ENCODE measurements around the gene MYO19.

Gene MYO19

DNA sequence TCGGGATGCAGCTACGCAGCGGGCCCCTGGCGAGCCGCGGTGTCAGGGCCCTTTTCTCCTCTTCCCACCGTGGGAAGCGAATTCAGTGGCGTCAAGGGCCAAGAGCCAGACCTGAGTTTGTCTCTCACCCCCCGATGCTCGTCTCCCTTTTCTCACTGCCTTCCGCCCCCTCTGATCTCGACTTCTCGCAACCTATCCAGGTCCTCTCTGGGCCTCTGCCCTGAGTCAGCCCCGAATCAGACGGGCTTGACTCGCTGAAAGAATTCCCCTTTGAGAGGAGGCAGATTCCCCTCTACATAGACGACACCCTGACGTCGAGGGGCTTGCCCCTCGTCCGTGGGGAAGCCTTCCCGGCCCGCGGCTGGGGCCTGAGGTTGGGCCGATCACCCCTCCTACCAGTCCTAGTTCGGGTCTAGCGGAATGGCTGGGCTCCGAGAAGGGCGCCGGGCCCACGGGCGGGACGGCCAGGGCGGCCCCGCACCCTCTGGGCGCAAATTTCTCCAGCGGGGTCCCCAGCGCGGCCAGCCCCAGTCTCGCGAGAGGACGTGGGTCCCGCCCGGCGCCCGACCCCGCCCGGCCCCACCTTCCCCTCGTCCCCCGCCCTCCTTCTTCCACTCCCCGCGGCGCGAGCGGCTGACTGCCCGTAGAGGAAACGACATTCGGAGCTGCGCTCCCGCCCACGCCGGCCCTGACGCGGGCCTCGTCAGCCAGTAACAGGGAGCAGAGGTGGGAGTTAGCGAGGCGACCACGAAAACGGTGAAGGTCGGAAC is 9.8 kb upstream of the MYO19 start, which contains the start of gene GGNBP2:
GGNBP2 (plus strand) TSS at position 613 of the 770 bp plus-strand sequence. CDS start 806 bp downstream, outside the sequence.
- DNase-seq (ENCODE audit: low read depth), result peak; percentile 92
- peak within 1 kb of the TSS; percentile 95 for H3K4me3 ChIP-seq (ENCODE audit: control insufficient read depth, low read depth, low read length)
- TF ChIP-seq, protein P1, sequence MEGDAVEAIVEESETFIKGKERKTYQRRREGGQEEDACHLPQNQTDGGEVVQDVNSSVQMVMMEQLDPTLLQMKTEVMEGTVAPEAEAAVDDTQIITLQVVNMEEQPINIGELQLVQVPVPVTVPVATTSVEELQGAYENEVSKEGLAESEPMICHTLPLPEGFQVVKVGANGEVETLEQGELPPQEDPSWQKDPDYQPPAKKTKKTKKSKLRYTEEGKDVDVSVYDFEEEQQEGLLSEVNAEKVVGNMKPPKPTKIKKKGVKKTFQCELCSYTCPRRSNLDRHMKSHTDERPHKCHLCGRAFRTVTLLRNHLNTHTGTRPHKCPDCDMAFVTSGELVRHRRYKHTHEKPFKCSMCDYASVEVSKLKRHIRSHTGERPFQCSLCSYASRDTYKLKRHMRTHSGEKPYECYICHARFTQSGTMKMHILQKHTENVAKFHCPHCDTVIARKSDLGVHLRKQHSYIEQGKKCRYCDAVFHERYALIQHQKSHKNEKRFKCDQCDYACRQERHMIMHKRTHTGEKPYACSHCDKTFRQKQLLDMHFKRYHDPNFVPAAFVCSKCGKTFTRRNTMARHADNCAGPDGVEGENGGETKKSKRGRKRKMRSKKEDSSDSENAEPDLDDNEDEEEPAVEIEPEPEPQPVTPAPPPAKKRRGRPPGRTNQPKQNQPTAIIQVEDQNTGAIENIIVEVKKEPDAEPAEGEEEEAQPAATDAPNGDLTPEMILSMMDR (conservative IDR thresholded peaks at IDR 0.05; ENCODE audit: control insufficient read depth, insufficient read depth, low read depth, low read length), result no peak

DNA sequence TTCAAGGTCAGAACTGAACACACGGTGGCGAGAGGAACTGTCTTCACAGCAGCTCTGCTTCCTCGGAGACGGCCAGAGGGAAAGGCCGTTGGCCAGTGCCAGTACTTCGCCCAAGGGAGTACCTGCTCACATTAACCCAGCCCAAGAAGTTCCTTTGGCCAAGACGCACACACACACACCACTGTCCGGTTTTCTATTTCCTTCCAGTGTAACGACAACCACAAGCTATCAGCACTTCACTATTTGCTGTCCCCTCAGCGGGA is 9.3 kb upstream of the MYO19 start:
- H3K4me3 ChIP-seq (ENCODE audit: control insufficient read depth, low read depth, low read length), result peak overlapping the region; percentile 95
- TF ChIP-seq, protein P1 (conservative IDR thresholded peaks at IDR 0.05; ENCODE audit: control insufficient read depth, insufficient read depth, low read depth, low read length), result peak; percentile 27
- peak; percentile 64 for DNase-seq (ENCODE audit: low read depth)

GRCh38 chr17:36542755-36543154 is 8.1 kb upstream of the MYO19 start:
- no peak for DNase-seq (ENCODE audit: low read depth)
- H3K4me3 ChIP-seq (ENCODE audit: control insufficient read depth, low read depth, low read length), result no peak overlapping the region
- TF ChIP-seq, protein P1 (conservative IDR thresholded peaks at IDR 0.05; ENCODE audit: control insufficient read depth, insufficient read depth, low read depth, low read length), result no peak

DNA sequence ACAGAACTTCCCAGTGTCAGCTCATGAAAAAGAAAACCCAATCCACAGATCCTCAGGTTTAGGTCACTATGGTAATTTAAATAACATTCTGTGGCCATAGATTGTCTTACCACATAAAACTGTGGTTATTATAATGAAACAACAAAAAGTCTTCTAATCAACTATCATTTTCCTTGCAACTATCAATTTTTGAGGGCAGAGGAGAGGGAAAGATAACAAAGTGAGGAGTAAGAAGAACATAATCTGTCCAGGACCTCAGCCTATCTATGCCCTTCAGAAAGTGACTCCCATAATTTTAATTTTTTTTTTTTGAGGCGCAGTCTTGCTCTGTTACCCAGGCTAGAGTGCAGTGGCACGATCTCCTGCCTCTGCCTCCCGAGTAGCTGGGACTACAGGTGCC is 6.0 kb upstream of the MYO19 start:
- TF ChIP-seq, protein P1 (conservative IDR thresholded peaks at IDR 0.05; ENCODE audit: control insufficient read depth, insufficient read depth, low read depth, low read length), result no peak
- no peak overlapping the region for H3K4me3 ChIP-seq (ENCODE audit: control insufficient read depth, low read depth, low read length)
- no peak for DNase-seq (ENCODE audit: low read depth)

DNA sequence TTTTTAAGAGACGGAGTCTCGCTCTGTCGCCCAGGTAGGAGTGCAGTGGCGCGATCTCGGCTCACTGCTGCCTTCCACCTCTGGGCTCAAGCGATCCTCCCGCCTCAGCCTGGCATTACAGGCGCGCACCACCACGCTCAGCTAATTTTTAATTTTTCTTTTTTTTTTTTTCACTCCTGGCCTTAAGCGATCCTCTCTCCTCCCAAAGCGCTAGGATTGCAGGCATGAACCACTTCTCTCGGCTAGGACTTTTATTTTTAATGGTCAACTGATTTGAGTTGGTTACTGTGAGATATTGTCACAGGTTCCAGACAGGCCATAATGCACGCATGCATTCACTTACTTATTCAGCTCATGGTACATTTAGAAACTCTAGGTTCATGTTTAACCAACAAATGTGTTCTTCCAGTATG is 1.0 kb upstream of the MYO19 start:
- peak overlapping the region; percentile 87 for H3K4me3 ChIP-seq (ENCODE audit: control insufficient read depth, low read depth, low read length)
- no peak for DNase-seq (ENCODE audit: low read depth)
- TF ChIP-seq, protein P1 (conservative IDR thresholded peaks at IDR 0.05; ENCODE audit: control insufficient read depth, insufficient read depth, low read depth, low read length), result no peak

- peak overlapping the region; percentile 87 for H3K4me3 ChIP-seq (ENCODE audit: control insufficient read depth, low read depth, low read length)
- DNase-seq (ENCODE audit: low read depth), result peak; percentile 53
- TF ChIP-seq, protein P1 (conservative IDR thresholded peaks at IDR 0.05; ENCODE audit: control insufficient read depth, insufficient read depth, low read depth, low read length), result peak; percentile 46
Observed at GRCh38 chr17:36533935-36534839, 481 bp downstream of the MYO19 start.
